ENCODE measurements around the gene GLYR1. TPM values are rescaled to one million over a fixed set of nuclear protein-coding genes. Genes with fewer than 3 reads are reported as not detected.

The GLYR1 gene
- total and polyA plus RNA-seq, 3 experiments from 2014 or later = 40.2 to 110 (median 104) TPM

- no peak overlapping the region for H3K27ac ChIP-seq (ENCODE audit: low read depth, low read length)
- no peaks in the 10 kb centered on the region for H3K9me3 Mint-ChIP-seq
- CTCF ChIA-PET = no interaction called here
- no peak overlapping the region for H3K4me3 Mint-ChIP-seq
- DNase-seq = no peak
- H3K9me3 ChIP-seq (ENCODE audit: low read length) = no peaks in the 10 kb centered on the region
- no peaks in the 10 kb centered on the region for H3K27me3 ChIP-seq (ENCODE audit: insufficient read depth, low read length, poor library complexity, severe bottlenecking)
- H3K36me3 Mint-ChIP-seq = no peaks in the 10 kb centered on the region
- peaks cover 0 to 2% (median 0%) of the 10 kb centered on the region in 3 donors for H3K4me1 Mint-ChIP-seq
- no peaks in the 10 kb centered on the region for H3K27me3 Mint-ChIP-seq
- no peaks in the 10 kb centered on the region for H3K36me3 ChIP-seq (ENCODE audit: insufficient read depth, low read length)
- no peaks in the 10 kb centered on the region for H3K4me1 ChIP-seq (ENCODE audit: insufficient read depth, low read length)
- no peak overlapping the region for H3K27ac Mint-ChIP-seq
- H3K4me3 ChIP-seq (ENCODE audit: low read length) = no peak overlapping the region
- POLR2A ChIA-PET = no interaction called here
Measured at GRCh38 chr16:4783951-4784336, 63.1 kb downstream of the GLYR1 start.

DNA sequence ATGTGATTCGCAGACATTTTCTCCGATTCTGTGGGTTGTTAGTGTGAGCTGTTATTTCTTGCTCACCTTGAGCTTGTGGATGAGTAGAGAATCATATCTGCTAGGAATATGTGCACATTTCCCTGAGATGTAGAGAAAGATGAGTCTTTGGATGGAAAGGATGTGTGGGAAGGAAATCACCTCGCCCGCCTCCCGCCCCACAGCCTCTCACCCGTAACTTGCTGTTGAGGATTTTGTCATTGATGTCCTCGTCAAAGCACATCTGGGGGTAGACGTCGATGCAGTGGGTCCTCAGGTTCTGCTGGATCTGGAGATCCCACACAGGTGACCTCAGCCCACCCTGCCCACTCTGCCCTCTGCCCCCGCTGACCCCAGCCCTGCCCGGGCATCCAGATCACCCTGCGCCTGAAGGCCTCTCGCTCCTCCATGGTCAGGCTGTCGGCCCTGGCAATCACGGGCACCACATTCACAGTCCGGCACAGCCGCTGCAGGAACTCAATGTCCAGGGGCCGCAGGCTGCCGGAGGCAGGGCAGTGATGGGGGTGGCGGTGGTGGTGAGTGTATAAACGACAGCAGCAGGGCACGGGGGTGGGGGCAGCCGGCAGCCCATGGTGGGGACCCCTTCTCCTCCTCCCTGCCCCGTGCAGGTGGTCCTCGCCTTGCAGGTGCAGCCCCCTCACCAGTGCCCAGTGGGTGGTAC is 63.7 kb downstream of the GLYR1 start:
- no peaks in the 10 kb centered on the region for H3K9me3 ChIP-seq (ENCODE audit: low read length)
- no peak for DNase-seq
- Mint-ChIP-seq H3K27ac (peak overlapping the region in 1 of 8 donors; percentile 13), H3K36me3 (no peaks in the 10 kb centered on the region), H3K4me1 (no peaks in the 10 kb centered on the region), H3K27me3 (no peaks in the 10 kb centered on the region), H3K4me3 (no peak overlapping the region), H3K9me3 (no peaks in the 10 kb centered on the region)
- CTCF ChIA-PET = no interaction called here
- POLR2A ChIA-PET = no interaction called here
- H3K4me1 ChIP-seq (ENCODE audit: insufficient read depth, low read length) = no peaks in the 10 kb centered on the region
- no peaks in the 10 kb centered on the region for H3K27me3 ChIP-seq (ENCODE audit: insufficient read depth, low read length, poor library complexity, severe bottlenecking)
- H3K36me3 ChIP-seq (ENCODE audit: insufficient read depth, low read length) = no peaks in the 10 kb centered on the region
- H3K27ac ChIP-seq (ENCODE audit: low read depth, low read length) = no peak overlapping the region
- no peak overlapping the region for H3K4me3 ChIP-seq (ENCODE audit: low read length)

- H3K4me1 ChIP-seq (ENCODE audit: insufficient read depth, low read length) = no peaks in the 10 kb centered on the region
- H3K9me3 Mint-ChIP-seq = no peaks in the 10 kb centered on the region
- ChIA-PET POLR2A (no interaction called here), CTCF (no interaction called here)
- H3K27me3 ChIP-seq (ENCODE audit: insufficient read depth, low read length, poor library complexity, severe bottlenecking) = no peaks in the 10 kb centered on the region
- no peaks in the 10 kb centered on the region for H3K36me3 ChIP-seq (ENCODE audit: insufficient read depth, low read length)
- H3K4me3 Mint-ChIP-seq = no peak overlapping the region
- H3K9me3 ChIP-seq (ENCODE audit: low read length) = no peaks in the 10 kb centered on the region
- H3K4me3 ChIP-seq (ENCODE audit: low read length) = no peak overlapping the region
- no peaks in the 10 kb centered on the region for H3K36me3 Mint-ChIP-seq
- H3K4me1 Mint-ChIP-seq = no peaks in the 10 kb centered on the region
- no peak overlapping the region for H3K27ac Mint-ChIP-seq
- H3K27ac ChIP-seq (ENCODE audit: low read depth, low read length) = no peak overlapping the region
- H3K27me3 Mint-ChIP-seq = no peaks in the 10 kb centered on the region
- no peak for DNase-seq
Measured at GRCh38 chr16:4780235-4780634, 66.9 kb downstream of the GLYR1 start.

GRCh38 chr16:4778050-4778392 is 69.1 kb downstream of the GLYR1 start:
- H3K36me3 Mint-ChIP-seq = no peaks in the 10 kb centered on the region
- POLR2A ChIA-PET = no interaction called here
- no peaks in the 10 kb centered on the region for H3K4me1 Mint-ChIP-seq
- CTCF ChIA-PET = no interaction called here
- no peaks in the 10 kb centered on the region for H3K27me3 Mint-ChIP-seq
- Histone ChIP-seq H3K9me3 (ENCODE audit: low read length) (no peaks in the 10 kb centered on the region), H3K4me1 (ENCODE audit: insufficient read depth, low read length) (no peaks in the 10 kb centered on the region), H3K4me3 (ENCODE audit: low read length) (no peak overlapping the region), H3K27ac (ENCODE audit: low read depth, low read length) (no peak overlapping the region), H3K36me3 (ENCODE audit: insufficient read depth, low read length) (no peaks in the 10 kb centered on the region), H3K27me3 (ENCODE audit: insufficient read depth, low read length, poor library complexity, severe bottlenecking) (no peaks in the 10 kb centered on the region)
- H3K9me3 Mint-ChIP-seq = no peaks in the 10 kb centered on the region
- no peak for DNase-seq
- no peak overlapping the region for H3K27ac Mint-ChIP-seq
- no peak overlapping the region for H3K4me3 Mint-ChIP-seq

- Histone ChIP-seq H3K9me3 (ENCODE audit: low read length) (no peaks in the 10 kb centered on the region), H3K27me3 (ENCODE audit: insufficient read depth, low read length, poor library complexity, severe bottlenecking) (no peaks in the 10 kb centered on the region), H3K27ac (ENCODE audit: low read depth, low read length) (no peak overlapping the region), H3K36me3 (ENCODE audit: insufficient read depth, low read length) (no peaks in the 10 kb centered on the region), H3K4me1 (ENCODE audit: insufficient read depth, low read length) (no peaks in the 10 kb centered on the region), H3K4me3 (ENCODE audit: low read length) (no peak overlapping the region)
- ChIA-PET POLR2A (no interaction called here), CTCF (no interaction called here)
- Mint-ChIP-seq H3K27me3 (no peaks in the 10 kb centered on the region), H3K9me3 (no peaks in the 10 kb centered on the region), H3K4me1 (no peaks in the 10 kb centered on the region), H3K27ac (no peak overlapping the region), H3K36me3 (no peaks in the 10 kb centered on the region), H3K4me3 (no peak overlapping the region)
- DNase-seq = no peak
Measured at GRCh38 chr16:4777339-4778049, 69.6 kb downstream of the GLYR1 start.

DNA sequence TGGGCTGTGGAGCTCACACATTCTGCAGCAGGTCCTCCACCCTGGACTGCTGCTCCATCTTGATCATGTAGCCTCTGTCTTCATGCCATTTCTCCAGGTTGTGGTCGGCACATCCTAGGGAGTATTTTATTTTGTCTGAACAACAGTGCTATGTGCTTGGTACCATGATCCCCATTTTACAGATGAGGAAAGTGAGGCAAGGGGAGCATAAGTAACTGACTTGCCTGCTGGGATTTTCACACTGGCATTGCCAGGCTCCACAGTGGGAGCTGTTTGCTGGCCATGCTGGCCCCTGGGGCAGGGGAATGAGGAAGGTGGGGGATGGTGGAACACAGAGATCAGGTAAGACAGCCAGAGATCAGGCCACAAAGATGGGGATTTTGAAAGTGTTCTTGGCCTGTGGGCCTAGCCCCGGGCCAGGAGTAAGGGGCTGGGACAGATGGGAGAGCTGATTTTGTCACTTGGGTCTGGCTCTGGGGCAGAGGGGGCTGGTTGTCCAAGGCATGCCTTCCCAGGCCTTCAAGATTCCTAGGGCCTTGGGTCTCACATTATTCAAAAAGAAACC is 70.9 kb downstream of the GLYR1 start:
- H3K9me3 ChIP-seq (ENCODE audit: low read length) = no peaks in the 10 kb centered on the region
- ChIA-PET CTCF (interaction anchor here (0.7 kb wide), 1 partner anchor 139 kb away, joined by 3 read pairs; no protein-coding TSS in a partner anchor), POLR2A (no interaction called here)
- no peaks in the 10 kb centered on the region for H3K4me1 ChIP-seq (ENCODE audit: insufficient read depth, low read length)
- Mint-ChIP-seq H3K36me3 (no peaks in the 10 kb centered on the region), H3K4me1 (no peaks in the 10 kb centered on the region), H3K27me3 (no peaks in the 10 kb centered on the region), H3K27ac (no peak overlapping the region), H3K4me3 (no peak overlapping the region), H3K9me3 (no peaks in the 10 kb centered on the region)
- H3K27me3 ChIP-seq (ENCODE audit: insufficient read depth, low read length, poor library complexity, severe bottlenecking) = no peaks in the 10 kb centered on the region
- H3K27ac ChIP-seq (ENCODE audit: low read depth, low read length) = no peak overlapping the region
- H3K36me3 ChIP-seq (ENCODE audit: insufficient read depth, low read length) = no peaks in the 10 kb centered on the region
- no peak for DNase-seq
- no peak overlapping the region for H3K4me3 ChIP-seq (ENCODE audit: low read length)

GRCh38 chr16:4775005-4775404 is 72.1 kb downstream of the GLYR1 start:
- Mint-ChIP-seq H3K27ac (no peak overlapping the region), H3K9me3 (no peaks in the 10 kb centered on the region), H3K4me3 (no peak overlapping the region), H3K4me1 (no peaks in the 10 kb centered on the region), H3K27me3 (no peaks in the 10 kb centered on the region), H3K36me3 (no peaks in the 10 kb centered on the region)
- no peak for DNase-seq
- Histone ChIP-seq H3K36me3 (ENCODE audit: insufficient read depth, low read length) (no peaks in the 10 kb centered on the region), H3K4me3 (ENCODE audit: low read length) (no peak overlapping the region), H3K9me3 (ENCODE audit: low read length) (no peaks in the 10 kb centered on the region), H3K4me1 (ENCODE audit: insufficient read depth, low read length) (no peaks in the 10 kb centered on the region), H3K27ac (ENCODE audit: low read depth, low read length) (no peak overlapping the region), H3K27me3 (ENCODE audit: insufficient read depth, low read length, poor library complexity, severe bottlenecking) (no peaks in the 10 kb centered on the region)
- ChIA-PET POLR2A (no interaction called here), CTCF (no interaction called here)

- Mint-ChIP-seq H3K9me3 (no peaks in the 10 kb centered on the region), H3K27me3 (peaks cover 0 to 1% of the 10 kb centered on the region in 2 donors), H3K27ac (no peak overlapping the region), H3K4me1 (peaks cover 13 to 23% (median 22%) of the 10 kb centered on the region in 3 donors), H3K4me3 (no peak overlapping the region), H3K36me3 (peaks cover 0 to 3% (median 0%) of the 10 kb centered on the region in 3 donors)
- POLR2A ChIA-PET = no interaction called here
- CTCF ChIA-PET = interaction anchor here (1.2 kb wide), 1 partner anchor 37 kb away, joined by 4 read pairs; no protein-coding TSS in a partner anchor
- H3K27me3 ChIP-seq (ENCODE audit: insufficient read depth, low read length, poor library complexity, severe bottlenecking) = no peaks in the 10 kb centered on the region
- no peak for DNase-seq
- no peak overlapping the region for H3K4me3 ChIP-seq (ENCODE audit: low read length)
- peaks cover 9% of the 10 kb centered on the region for H3K4me1 ChIP-seq (ENCODE audit: insufficient read depth, low read length)
- no peak overlapping the region for H3K27ac ChIP-seq (ENCODE audit: low read depth, low read length)
- H3K9me3 ChIP-seq (ENCODE audit: low read length) = no peaks in the 10 kb centered on the region
- H3K36me3 ChIP-seq (ENCODE audit: insufficient read depth, low read length) = no peaks in the 10 kb centered on the region
Measured at GRCh38 chr16:4772351-4772750, 74.7 kb downstream of the GLYR1 start.
